Suprapubic skin (tissue), 4 donors: ENCODE data around the gene ALAS1.

Experiments used
- EP300 ChIP-seq: sonication (generic); formaldehyde crosslinking; IDR thresholded peaks from one replicate; pipeline ENCODE4 v1.6.1; 2017; ENCODE audit warnings: antibody characterized with exemption
- POLR2A ChIP-seq, 2 donors: fragments of 450-650 bp; IDR thresholded peaks; one replicate each; pipeline ENCODE4 v1.6.1; 2017; ENCODE audit warnings: antibody characterized with exemption in 2 of 2, mild to moderate bottlenecking in 2 of 2, moderate library complexity in 2 of 2
- POLR2AphosphoS5 ChIP-seq, 3 donors: sonication (generic); formaldehyde crosslinking; IDR thresholded peaks; one replicate each; pipeline ENCODE4 v1.6.1; 2017; ENCODE audit warnings: antibody characterized with exemption in 3 of 3
- TF ChIP-seq, protein P1 (sequence below), 2 donors: fragments of 200-600 bp in 1 of 2; fragments of 450-650 bp in 1 of 2; sonication (generic) in 1 of 2; IDR thresholded peaks; one replicate each; pipeline ENCODE4 v1.5.1; 2016 to 2019; ENCODE audit warnings: antibody characterized with exemption in 2 of 2, mild to moderate bottlenecking in 1 of 2, moderate library complexity in 1 of 2

- TF ChIP-seq POLR2A (IDR thresholded peaks at IDR 0.05): no peak
- TF ChIP-seq, protein P1, sequence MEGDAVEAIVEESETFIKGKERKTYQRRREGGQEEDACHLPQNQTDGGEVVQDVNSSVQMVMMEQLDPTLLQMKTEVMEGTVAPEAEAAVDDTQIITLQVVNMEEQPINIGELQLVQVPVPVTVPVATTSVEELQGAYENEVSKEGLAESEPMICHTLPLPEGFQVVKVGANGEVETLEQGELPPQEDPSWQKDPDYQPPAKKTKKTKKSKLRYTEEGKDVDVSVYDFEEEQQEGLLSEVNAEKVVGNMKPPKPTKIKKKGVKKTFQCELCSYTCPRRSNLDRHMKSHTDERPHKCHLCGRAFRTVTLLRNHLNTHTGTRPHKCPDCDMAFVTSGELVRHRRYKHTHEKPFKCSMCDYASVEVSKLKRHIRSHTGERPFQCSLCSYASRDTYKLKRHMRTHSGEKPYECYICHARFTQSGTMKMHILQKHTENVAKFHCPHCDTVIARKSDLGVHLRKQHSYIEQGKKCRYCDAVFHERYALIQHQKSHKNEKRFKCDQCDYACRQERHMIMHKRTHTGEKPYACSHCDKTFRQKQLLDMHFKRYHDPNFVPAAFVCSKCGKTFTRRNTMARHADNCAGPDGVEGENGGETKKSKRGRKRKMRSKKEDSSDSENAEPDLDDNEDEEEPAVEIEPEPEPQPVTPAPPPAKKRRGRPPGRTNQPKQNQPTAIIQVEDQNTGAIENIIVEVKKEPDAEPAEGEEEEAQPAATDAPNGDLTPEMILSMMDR (IDR thresholded peaks at IDR 0.05): no peak
- TF ChIP-seq EP300: no peak
- no peak for TF ChIP-seq POLR2AphosphoS5 (IDR thresholded peaks at IDR 0.05)
Observed at GRCh38 chr3:52186729-52187128, 11.2 kb upstream of the ALAS1 start.
